Epithelial cell of esophagus (primary cell): ENCODE data around the gene DNAJA4.

Experiments
- DNase-seq: peaks from one replicate; pipeline ENCODE4 v3.0.0; 2010; ENCODE audit warnings: low read depth
- H3K4me3 ChIP-seq: 2 replicates; pipeline ENCODE4 v1.5.1; 2011; ENCODE audit warnings: mild to moderate bottlenecking, low read length, control low read depth
- TF ChIP-seq, protein P1 (sequence below): IDR thresholded peaks from 2 replicates; pipeline ENCODE4 v1.5.1; 2011; ENCODE audit warnings: low read depth, mild to moderate bottlenecking, low read length, control low read depth, inconsistent platforms; ENCODE audit not compliant: insufficient read depth; ENCODE audit errors: missing control alignments

Gene DNAJA4

DNA sequence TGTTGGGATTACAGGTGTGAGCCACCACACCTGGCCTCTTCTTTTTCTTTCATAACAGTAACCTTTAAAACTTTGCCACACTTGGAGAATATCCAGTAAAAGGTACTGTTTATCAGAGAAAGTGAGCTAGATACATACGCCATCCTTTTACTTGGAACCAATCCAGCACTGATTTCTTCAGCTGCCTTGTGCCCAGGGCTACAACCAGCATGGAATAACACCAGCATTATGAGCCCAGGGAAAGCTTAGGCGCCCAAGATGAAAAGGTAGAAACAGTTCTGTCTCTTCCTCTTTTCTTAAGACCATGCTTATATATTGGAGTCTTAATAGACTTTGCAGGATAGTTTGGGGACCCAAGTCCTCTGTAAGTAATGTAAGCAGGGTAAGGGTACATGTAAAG is 26.7 kb downstream of the DNAJA4 start:
- no peak overlapping the region for H3K4me3 ChIP-seq
- DNase-seq = peak; percentile 16
- TF ChIP-seq, protein P1, sequence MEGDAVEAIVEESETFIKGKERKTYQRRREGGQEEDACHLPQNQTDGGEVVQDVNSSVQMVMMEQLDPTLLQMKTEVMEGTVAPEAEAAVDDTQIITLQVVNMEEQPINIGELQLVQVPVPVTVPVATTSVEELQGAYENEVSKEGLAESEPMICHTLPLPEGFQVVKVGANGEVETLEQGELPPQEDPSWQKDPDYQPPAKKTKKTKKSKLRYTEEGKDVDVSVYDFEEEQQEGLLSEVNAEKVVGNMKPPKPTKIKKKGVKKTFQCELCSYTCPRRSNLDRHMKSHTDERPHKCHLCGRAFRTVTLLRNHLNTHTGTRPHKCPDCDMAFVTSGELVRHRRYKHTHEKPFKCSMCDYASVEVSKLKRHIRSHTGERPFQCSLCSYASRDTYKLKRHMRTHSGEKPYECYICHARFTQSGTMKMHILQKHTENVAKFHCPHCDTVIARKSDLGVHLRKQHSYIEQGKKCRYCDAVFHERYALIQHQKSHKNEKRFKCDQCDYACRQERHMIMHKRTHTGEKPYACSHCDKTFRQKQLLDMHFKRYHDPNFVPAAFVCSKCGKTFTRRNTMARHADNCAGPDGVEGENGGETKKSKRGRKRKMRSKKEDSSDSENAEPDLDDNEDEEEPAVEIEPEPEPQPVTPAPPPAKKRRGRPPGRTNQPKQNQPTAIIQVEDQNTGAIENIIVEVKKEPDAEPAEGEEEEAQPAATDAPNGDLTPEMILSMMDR = no peak

DNA sequence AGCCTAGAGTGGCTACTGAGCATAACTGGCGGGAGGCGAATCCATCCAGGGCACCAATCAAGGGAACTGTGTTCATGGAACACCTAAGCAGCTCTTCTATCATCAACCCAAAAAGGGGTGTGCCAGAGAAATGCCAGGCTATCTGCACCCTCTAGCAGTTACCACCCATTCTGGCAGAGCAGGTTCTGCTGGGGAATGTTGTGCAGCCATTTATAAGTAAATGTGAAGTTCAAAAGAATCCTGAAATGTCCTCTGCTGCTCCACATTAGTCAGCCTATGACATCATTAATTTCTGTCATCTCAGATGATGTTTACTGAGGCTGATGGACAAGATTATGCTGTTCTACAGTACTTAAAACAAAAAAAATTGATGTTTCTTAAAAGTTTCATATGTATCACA is 27.3 kb downstream of the DNAJA4 start:
- no peak overlapping the region for H3K4me3 ChIP-seq
- TF ChIP-seq, protein P1 = no peak
- DNase-seq = peak; percentile 90

GRCh38 chr15:78292219-78292618 is 27.9 kb downstream of the DNAJA4 start:
- H3K4me3 ChIP-seq = no peak overlapping the region
- DNase-seq = no peak
- TF ChIP-seq, protein P1 = no peak

DNA sequence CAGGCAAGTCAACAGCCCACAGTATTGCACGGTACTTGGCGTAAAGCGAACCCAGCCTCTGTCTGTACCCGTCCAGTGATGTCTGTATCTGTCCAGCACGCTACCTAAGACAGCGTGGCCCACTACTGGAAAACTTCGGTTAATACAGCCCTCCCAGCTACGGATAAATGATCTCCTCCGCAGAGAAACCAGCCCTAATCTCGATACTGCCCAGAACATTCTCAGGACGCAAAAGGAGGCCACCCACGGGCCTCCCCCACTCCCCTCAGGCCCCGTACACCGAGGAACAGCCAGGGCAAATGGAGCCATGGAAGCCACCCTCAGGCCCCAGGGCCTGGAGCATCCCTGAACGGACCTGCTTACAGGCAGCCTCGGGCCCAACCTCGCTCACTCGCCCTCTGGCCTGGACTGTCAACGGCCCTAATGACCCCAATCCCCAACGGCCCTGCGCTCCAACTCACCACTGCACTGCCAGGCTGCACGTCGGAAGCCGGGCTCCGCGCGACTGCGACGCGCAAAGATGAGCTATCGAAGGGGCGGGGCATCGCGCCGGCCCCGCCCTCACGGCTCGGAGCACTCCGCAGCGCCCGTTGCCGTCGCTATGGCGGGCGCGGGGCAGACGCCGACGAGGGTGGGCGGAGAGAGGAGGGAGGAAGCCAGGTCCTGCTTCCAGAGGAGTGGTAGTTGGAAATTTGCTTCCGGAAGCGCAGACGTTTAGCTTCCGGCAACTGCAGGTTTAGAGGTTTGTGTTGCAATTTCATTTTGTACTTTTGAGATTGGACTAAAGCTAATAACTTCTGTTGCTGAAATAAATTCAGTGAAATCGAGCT is 35.0 kb downstream of the DNAJA4 start, which contains the start of gene SKIC8:
Gene SKIC8, minus strand, starts transcription at position 509 of the 830 bp plus-strand sequence. CDS start 3,923 bp downstream, outside the sequence.
- DNase-seq = peak; percentile 93
- TF ChIP-seq, protein P1 = peak; percentile 6
- peak within 1 kb of the TSS; percentile 97 for H3K4me3 ChIP-seq

DNA sequence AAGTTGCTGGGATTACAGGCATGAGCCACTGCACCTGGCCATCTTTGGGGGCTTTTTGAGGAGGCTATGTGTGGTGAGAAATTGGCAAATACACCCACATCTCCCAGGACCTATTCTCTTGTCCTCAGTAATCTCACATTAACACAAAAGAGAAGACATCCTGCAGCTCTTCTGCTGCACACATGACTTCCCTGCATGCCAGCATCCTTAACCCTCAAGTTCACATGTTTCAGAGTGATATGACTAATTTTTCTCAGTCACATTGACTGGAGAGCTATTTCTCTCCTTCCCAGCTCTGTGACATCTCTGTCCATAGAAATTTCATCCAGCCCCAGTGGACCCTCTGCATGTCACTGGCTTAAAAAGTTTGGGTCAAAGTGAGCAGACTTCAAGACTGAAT is 37.0 kb downstream of the DNAJA4 start:
- no peak for DNase-seq
- no peak overlapping the region for H3K4me3 ChIP-seq
- TF ChIP-seq, protein P1 = no peak

GRCh38 chr15:78301828-78302227 is 37.5 kb downstream of the DNAJA4 start:
- TF ChIP-seq, protein P1 = no peak
- DNase-seq = no peak
- no peak overlapping the region for H3K4me3 ChIP-seq
